Hindlimb muscle (tissue), 1 donor: ENCODE data around the gene RHEB. TPM values are rescaled to one million over a fixed set of nuclear protein-coding genes. Genes with fewer than 3 reads are reported as not detected.
A peak's percentile ranks its signal among the peaks of the same experiment; 100 is the strongest.

Experiments used
- DNase-seq: peaks from one replicate; pipeline ENCODE4 v3.0.0-alpha.2; 2013
- polyA plus RNA-seq: library from polyadenylated mRNA; unstranded; fragments of 120-200 nt; gene quantifications from one replicate; pipeline ENCODE4 v1.2.1, GENCODE V29; 2013; ENCODE audit not compliant: insufficient read length

RHEB gene
- polyA plus RNA-seq, 1 donor = 74.0 TPM

DNA sequence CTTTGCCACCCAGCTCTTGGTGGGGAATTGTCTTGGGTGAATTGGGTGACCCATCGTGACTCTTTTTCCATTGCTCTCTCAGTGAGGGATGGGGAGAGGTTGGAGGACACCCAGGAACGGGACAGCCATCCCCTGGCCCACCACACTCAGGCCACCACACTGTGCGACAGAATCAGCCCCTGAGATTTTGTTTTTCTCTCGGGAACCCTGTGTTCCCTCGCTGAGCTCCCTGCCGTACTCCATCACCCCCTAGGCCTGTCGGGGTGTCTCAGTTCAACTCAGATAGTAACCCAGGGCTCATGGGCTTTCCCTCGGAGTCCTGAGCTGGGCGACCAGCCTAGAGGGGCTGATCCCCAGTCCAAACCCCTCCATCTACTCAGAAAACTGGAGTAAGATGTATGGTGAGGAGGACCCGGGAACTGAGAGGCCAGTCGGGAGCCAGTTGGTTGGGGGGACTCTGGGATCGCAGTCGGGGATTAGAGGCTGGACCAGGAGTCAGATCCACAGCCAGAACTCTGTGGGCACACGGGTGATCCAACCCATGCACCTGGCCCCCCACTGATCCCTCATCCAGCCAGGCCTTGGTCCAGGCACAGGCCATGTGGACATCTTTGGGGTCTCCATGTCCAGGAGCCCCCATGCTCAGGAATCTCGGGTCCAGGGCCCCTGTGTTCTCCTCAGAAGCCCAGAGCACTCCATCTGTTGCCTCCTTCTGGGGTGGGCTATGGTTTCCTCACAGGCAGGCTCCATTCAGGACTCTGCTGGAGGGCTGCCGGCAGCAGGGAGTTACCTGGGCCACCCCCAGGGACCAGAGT lies 89.1 kb downstream of the RHEB start:
- DNase-seq = no peak

DNA sequence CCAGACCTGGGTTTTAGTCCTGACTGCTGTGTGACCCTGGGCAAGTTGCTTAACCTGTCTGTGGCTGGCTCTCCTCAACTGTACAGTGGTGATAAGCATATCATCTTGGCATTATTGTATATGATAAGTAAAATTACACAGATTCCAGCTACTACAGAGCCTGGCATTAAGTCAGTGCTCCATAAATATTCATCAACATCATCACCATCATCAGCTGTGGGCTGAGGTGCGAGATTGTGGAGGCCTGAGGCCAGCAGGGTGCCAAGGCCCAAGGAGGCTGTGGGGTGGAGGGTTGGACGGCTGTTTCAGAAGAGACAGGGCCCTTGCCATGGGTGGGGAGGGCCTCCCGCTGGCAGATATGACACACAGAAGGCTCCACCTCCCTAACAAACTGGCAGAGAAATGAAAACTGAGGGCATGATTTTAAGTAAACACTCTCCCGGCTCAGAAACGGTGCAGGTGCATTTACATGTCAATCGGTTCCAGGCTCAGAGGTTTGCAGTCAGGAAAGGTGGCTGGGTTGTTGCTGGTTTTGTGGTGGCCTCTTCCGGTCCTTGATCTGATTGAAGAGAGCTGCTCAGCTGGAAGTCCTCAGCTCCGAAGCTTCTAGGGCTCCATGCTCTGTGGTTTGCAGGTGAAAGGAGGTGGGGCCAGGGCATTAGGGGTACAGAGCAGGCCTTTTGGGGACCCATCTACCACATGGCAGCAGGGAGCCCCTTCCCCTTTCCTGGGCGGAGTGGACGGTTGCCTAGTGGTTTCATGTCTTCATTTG lies 89.9 kb downstream of the RHEB start:
- DNase-seq = no peak

DNA sequence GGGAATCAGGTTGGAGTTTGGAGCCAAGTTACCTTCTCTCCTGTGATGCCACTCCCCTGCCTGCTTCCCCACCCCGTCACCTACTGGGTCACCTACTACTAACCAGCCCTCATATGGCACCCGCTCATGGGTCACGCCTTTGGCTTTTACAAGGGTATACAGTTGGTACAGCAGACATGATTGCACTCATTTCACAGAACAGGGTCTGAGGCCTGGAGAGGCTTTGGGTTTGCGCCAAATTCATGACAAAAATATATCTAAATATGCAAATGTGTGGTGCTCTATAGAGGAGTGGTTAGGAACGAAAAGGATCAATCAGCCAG lies 90.5 kb downstream of the RHEB start:
- DNase-seq = no peak

DNA sequence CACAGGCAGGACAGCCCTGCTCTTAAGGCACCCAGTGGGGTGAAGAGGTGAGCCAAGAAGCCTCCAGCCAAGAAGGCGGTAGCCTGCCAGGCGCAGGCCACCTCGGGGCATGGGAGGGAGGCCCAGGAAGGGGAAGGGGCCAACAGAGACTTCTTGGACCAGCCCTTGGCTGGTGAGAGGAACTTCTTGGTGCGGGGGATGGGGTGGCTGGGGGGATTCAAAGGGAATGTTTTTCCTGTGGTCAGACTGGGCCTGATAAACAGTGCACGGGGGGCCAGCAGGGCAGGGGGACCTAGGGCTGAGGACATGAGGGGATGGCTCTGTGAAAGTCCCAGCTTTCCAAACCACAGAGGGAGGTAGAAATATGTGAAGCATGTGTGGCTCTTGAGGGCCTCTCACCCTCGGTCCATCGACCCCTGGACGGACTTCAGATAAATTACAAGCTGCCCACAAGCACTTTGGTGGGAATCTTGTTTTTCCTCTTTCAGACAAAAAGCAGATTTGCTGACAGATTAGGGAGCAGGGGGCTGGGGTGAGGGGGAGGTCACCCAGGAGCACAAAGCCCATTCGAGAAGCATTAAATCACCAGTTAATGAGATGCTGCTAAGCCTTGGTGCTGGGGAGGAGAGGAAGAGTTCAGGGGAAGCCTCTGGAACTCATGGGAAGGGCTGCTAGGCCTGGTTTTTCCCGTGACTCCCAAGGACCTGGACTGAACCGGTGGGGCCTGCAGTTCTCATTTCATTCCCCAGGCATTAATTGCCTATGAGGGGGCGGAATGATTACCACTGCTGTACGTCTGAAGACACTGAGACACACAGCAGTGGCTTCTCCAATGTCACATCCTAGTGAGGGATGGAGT lies 91.1 kb downstream of the RHEB start:
- no peak for DNase-seq

DNA sequence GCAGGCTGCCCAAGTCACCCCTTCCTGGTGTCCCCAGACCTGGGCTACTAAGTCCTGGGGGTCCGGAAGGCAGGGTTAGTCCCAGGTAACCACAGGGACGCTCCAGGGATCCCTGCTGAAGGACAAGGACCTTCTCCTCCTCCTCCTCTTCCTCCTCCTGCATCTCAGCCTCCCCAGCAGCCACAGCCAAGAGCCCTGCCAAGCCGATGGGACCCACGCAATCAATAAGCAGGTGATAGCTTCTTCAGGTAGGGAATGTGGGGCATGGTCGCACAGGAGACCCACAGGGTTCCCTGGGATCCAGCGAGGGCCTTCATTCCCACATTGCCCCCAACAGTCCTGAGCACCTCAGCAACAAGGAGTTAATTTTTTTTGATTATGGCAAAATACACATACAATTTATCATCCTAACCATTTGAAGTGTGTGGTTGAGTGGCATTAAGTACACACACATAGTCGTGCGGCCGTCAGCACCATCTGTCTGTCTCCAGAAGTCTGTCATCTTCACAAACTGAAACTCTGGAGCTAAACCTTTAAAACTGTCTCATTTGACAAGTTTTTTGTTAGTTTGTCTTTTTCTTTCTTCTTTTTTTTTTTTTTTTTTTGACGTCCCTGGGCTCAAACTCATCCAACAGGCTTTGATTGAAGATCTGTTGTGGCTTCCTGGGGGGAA lies 91.9 kb downstream of the RHEB start:
- no peak for DNase-seq

DNA sequence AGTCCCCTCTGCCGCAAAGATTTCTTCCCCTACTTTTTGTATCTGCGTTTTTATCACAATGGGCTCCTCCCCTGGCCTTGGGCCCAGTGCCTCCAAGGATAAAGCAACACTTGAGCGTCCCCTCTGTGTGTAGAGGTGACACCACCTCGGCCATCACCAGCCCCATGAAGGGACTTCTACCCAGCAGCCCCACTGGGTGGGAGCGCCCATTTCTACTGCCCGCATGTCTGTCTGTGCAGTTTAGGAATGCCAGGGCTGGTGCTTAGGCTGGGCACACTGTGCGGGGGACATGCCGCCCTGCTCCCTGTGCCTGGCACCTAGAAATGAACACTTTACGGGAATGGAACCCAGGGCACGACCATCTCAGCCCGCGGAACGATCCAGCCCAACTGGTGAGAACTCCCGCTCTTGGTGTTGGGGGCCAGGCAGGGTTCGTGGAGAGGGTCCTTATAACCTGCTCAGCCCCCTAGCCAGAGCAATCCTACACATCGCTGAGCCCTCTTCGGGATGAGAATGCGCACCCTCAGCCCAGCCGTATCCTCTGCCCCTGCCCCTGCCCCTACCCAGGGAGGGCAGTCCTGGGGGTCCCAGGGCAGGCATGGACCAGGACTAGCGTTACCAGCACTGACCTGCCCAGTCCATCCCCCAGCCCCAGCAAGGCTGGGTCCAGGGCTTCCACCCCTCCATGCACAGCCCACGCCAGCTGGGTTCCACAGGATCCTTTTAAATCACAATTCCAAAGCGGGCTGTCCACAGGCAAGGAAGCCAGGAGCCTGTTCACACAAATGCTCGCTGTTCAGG lies 92.6 kb downstream of the RHEB start:
- no peak for DNase-seq

DNA sequence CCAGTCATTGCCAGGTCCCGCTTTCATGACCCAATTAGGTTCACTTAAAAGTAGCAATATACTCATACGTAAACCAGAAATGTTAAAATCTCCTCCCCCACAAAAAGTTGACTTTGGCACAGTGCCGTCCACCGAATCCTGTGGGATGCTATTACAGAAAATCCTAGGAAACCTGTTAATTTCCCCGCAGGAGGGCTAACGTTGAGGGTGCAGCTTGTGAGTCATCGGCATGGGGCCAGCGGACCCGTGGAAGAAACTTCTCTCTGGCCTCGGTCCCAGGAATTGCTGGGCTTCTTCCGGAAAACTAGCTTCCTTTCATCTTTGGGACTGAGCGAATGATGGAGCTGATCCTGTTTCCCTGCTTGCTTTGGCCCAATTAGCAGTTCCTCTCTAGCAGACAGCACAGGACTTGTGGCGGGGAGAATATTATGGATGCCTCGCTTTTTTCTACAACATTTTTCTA lies 93.2 kb downstream of the RHEB start:
- peak; percentile 62 for DNase-seq

DNA sequence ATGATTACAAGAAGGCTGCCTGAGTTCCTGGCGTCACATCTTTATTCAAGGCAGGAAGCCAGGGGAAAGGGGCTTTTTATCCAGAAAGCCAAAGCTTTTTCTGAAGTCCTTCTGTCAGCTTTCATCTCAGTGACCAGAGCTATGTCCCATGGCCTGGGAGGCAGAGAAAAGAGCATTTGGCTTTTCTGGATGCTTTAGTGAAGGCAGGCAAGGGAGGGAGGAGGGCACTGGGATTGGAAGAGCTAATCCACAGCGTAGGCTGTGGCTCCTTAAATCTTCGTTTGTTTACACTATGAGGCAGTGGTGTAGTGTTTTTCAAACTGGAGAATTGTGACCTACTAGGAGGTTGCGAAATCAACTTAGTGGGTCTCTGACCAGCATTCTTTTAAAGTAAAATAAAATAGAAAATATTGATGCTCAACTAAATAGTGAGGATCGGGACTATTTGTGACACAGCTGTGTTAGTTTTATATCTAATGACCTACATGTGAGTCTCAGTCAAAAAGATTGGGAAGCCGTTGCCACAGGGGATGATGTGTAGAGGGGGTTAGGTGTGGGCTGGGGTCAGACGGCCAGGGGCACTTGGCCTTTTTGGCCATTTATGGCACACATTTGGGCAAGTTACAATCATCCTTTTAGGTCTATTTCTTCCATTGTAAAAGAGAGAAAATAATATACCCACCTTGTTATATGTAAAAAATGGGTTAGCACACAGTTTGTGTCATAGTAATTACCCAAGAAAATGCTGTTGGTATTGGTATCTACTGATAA lies 93.8 kb downstream of the RHEB start:
- no peak for DNase-seq

DNA sequence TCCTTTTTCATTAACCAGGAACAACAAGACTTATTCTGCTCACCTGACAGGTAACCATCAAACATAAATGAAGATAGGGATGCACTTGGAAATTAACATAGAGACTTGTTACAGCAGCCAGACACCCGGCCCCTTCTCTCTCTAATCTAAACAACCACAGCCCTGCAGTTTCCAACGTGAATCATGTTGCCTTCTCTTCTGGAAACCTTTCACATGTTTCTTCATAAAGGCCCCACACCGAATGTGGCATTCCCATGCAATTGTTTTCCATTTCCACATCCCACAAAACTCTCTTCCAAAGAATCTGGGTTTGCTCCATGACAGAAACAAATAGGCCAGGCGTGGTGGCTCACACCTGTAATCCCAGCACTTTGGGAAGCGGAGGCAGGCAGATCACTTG lies 94.9 kb downstream of the RHEB start:
- DNase-seq = no peak

DNA sequence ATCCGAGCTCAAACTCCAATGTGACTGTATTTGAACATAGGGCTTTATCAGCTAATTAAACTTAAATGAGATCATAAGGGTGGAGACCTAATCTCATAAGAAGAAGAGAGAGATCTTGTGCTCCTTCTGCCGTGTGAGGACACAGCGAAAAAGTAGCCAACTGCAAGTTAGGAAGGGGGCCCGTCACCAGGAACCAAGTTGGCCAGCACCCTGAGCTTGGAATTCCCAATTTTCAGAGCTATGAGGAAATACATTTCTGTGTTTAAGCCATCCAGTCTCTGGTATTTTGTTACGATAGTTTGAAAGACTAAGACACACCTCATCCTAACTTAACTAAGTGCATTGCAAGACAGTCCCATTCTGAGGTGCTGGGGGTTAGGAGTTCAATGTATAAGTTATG lies 95.8 kb downstream of the RHEB start:
- DNase-seq = no peak

DNA sequence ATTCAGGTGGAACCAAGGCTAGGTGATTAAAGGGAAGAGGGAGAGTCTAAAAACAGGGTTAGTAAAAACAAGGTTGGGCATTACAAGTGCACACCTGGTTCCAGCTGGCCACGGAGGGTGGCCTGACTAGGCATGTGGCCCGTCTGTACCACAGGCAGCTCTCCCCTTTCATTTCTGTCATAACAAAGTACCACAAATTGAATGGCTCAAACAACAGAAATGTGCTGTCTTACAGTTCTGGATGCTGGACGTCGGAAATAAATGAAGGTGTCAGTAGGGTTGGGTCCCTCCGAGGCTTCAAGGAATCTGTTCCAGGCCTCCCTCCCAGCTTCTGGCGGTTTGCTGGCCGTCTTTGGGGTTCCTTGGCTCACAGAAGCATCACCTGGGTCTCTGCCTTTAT lies 96.5 kb downstream of the RHEB start:
- DNase-seq = no peak

DNA sequence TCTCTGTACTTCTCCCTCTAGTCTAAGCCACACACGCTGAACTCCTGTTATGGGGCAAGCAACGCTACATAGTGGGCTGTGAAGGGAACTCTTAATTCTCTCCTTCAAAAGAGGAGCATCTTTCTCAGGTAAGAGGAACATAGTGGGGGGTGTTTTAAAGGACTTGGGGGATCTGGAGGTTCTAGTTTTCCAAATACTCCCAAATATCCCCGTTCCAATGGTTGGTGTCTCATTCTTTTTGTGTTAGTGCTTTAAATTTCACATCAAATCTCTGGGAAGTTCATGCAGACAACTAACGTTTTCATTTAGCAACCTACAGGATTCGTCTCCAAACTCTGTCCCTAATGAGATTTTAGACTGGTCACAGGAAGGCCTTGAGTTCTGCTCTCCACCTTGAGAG lies 97.5 kb downstream of the RHEB start:
- no peak for DNase-seq

DNA sequence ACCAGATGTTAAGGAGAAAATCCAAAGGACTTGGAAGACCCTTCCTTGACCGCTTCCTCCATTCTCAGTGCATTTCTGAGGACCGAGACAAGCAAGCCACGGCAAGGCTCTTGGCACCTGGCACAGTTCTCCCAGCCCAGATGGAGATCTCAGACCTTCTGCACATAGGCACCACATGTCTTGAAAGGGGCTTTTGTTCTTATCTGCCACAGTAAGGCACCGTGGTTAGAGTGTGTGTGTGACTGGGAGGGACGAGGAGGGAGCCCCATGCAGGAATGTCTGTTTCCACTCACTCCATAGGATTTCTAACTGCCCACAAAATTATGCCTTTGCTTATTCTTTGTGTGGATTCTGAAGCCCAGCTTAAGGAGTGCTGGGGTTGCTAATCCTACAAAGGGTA lies 99.6 kb downstream of the RHEB start:
- DNase-seq = no peak

DNA sequence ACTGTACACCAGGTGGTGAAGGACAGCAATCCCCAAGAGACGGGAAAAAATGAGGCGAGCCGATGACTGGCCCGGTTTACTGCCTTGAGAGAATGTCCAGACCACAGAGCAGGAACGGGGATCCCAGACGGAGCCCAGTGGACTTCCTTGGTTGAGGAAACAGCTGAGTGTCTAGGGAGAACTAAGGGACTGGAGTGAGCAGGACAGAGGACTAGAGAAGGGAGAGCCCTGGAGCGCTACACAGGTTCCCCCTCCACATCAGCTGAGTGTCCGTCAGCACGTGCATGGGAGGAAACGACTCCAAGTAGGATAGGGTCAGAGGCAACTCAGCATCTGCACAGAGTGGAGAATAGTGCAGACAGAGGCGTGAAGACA lies 102.8 kb downstream of the RHEB start:
- DNase-seq = no peak

DNA sequence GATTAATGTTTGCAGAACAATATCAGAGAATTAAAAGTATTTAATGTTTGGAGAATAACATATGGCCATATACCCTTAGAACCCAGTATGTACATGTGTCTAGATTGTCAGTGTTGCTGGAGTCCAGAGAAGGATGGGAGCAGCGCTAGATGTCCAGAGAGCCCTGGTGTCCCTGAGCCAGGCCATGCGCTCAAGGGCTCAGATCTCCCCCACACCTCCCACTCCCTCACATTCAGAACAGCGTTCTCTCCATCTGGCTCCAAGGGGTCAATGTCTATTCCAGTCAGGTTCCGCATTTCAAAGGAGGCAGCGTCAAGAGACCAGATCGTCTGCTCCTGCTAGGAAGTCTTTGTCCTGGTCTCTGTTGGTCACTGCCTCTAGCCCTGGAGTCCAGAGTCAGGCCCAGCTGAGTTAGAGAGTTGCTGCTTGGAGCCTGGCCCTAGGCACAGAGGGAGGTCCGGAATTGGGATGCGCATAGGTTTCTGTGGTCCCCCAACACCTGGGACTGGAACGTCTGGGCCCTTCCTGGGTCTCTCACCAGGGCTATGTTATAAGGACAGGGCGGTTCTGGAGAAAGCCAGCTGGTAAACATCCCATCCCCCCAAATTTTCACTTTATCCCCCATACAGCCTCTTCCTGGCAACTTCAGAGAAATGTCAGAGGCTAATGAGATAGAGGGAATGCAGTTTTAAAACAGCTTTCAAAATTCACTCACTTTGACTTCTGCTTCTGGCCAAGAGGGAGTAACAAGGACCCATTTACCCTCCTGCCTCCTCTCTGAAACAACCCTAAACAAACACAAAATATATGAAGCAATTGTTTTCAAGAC lies 103.4 kb downstream of the RHEB start:
- no peak for DNase-seq

Other genes with a start within 250 kb of the RHEB start
- 35.9 TPM for gene NUB1, start 178.1 kb downstream of the RHEB start, polyA plus RNA-seq
- gene WDR86, start 109.9 kb downstream of the RHEB start, polyA plus RNA-seq = 9.8 TPM
- gene CRYGN, start 79.8 kb downstream of the RHEB start, polyA plus RNA-seq = 0.22 TPM